KMS-11 (cell line): Measurements from ENCODE around the gene RNF213.
"Not testable (repeated sequence)": the region's sequence is repeated elsewhere in the genome, so short reads cannot be mapped to it uniquely, and the experiment has no call there.

ENCODE experiments used
- H2AFZ ChIP-seq: fragments of 200-600 bp; sonication (generic); 2 replicates; pipeline ENCODE4 v1.6.1; 2016; ENCODE audit warnings: antibody characterized with exemption, mixed run types, low read depth
- H3K27ac ChIP-seq: fragments of 200-600 bp; sonication (generic); 2 replicates; pipeline ENCODE4 v1.6.1; 2016; ENCODE audit warnings: mild to moderate bottlenecking, mixed run types
- H3K27me3 ChIP-seq: fragments of 200-600 bp; sonication (generic); 2 replicates; pipeline ENCODE4 v1.6.1; 2017; ENCODE audit warnings: mild to moderate bottlenecking, low read depth, mixed run types, moderate library complexity; ENCODE audit not compliant: insufficient read depth
- H3K36me3 ChIP-seq: fragments of 200-600 bp; sonication (generic); 2 replicates; pipeline ENCODE4 v1.6.1; 2017; ENCODE audit warnings: mild to moderate bottlenecking, mixed run types; ENCODE audit not compliant: insufficient read depth
- H3K4me1 ChIP-seq: fragments of 200-600 bp; sonication (generic); 2 replicates; pipeline ENCODE4 v1.6.1; 2016; ENCODE audit warnings: mild to moderate bottlenecking, low read depth, mixed run types; ENCODE audit not compliant: poor library complexity, severe bottlenecking
- H3K4me2 ChIP-seq: fragments of 200-600 bp; sonication (generic); 2 replicates; pipeline ENCODE4 v1.7.0; 2016; ENCODE audit warnings: mild to moderate bottlenecking, mixed run types
- H3K4me3 ChIP-seq: fragments of 200-600 bp; sonication (generic); IDR thresholded peaks from 2 replicates; pipeline ENCODE4 v1.6.1; 2017; ENCODE audit warnings: low read depth, low read length, mixed read lengths; ENCODE audit not compliant: insufficient read depth
- H3K79me2 ChIP-seq: fragments of 200-600 bp; sonication (generic); 2 replicates; pipeline ENCODE4 v1.6.1; 2016; ENCODE audit warnings: low read depth, mixed run types; ENCODE audit not compliant: insufficient read depth
- H3K9ac ChIP-seq: fragments of 200-600 bp; sonication (generic); 2 replicates; pipeline ENCODE4 v1.6.1; 2016; ENCODE audit warnings: mild to moderate bottlenecking, mixed run types
- H4K20me1 ChIP-seq: fragments of 200-600 bp; sonication (generic); 2 replicates; pipeline ENCODE4 v1.6.1; 2016; ENCODE audit warnings: mild to moderate bottlenecking, mixed run types; ENCODE audit not compliant: insufficient read depth
- TF ChIP-seq, protein P1 (sequence below): fragments of 200-600 bp; sonication (generic); conservative IDR thresholded peaks from 2 replicates; pipeline ENCODE4 v1.6.1; 2017; ENCODE audit warnings: low read depth, mild to moderate bottlenecking, antibody characterized with exemption, low read length, moderate library complexity, mixed read lengths

RNF213 gene

GRCh38 chr17:80396157-80397033 is 135.7 kb downstream of the RNF213 start:
- Histone ChIP-seq H3K4me1 (no peaks in the 10 kb centered on the region), H3K27me3 (no peaks in the 10 kb centered on the region), H3K79me2 (no peaks in the 10 kb centered on the region), H3K4me2 (no peak overlapping the region), H3K36me3 (no peaks in the 10 kb centered on the region), H3K9ac (no peak overlapping the region), H2AFZ (no peak overlapping the region), H3K4me3 (no peak overlapping the region), H3K27ac (no peak overlapping the region), H4K20me1 (no peaks in the 10 kb centered on the region)
- TF ChIP-seq, protein P1, sequence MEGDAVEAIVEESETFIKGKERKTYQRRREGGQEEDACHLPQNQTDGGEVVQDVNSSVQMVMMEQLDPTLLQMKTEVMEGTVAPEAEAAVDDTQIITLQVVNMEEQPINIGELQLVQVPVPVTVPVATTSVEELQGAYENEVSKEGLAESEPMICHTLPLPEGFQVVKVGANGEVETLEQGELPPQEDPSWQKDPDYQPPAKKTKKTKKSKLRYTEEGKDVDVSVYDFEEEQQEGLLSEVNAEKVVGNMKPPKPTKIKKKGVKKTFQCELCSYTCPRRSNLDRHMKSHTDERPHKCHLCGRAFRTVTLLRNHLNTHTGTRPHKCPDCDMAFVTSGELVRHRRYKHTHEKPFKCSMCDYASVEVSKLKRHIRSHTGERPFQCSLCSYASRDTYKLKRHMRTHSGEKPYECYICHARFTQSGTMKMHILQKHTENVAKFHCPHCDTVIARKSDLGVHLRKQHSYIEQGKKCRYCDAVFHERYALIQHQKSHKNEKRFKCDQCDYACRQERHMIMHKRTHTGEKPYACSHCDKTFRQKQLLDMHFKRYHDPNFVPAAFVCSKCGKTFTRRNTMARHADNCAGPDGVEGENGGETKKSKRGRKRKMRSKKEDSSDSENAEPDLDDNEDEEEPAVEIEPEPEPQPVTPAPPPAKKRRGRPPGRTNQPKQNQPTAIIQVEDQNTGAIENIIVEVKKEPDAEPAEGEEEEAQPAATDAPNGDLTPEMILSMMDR, result no peak

GRCh38 chr17:80397034-80397387 is 136.4 kb downstream of the RNF213 start:
- no peak overlapping the region for H2AFZ ChIP-seq
- H3K4me3 ChIP-seq, result no peak overlapping the region
- no peaks in the 10 kb centered on the region for H3K27me3 ChIP-seq
- TF ChIP-seq, protein P1, result no peak
- no peak overlapping the region for H3K27ac ChIP-seq
- H4K20me1 ChIP-seq, result no peaks in the 10 kb centered on the region
- H3K79me2 ChIP-seq, result no peaks in the 10 kb centered on the region
- no peak overlapping the region for H3K9ac ChIP-seq
- no peak overlapping the region for H3K4me2 ChIP-seq
- no peaks in the 10 kb centered on the region for H3K36me3 ChIP-seq
- no peaks in the 10 kb centered on the region for H3K4me1 ChIP-seq

GRCh38 chr17:80397686-80398085 is 137.0 kb downstream of the RNF213 start:
- Histone ChIP-seq H3K4me2 (no peak overlapping the region), H3K27me3 (no peaks in the 10 kb centered on the region), H2AFZ (no peak overlapping the region), H3K4me1 (no peaks in the 10 kb centered on the region), H4K20me1 (no peaks in the 10 kb centered on the region), H3K79me2 (no peaks in the 10 kb centered on the region), H3K27ac (no peak overlapping the region), H3K36me3 (no peaks in the 10 kb centered on the region), H3K4me3 (no peak overlapping the region), H3K9ac (no peak overlapping the region)
- TF ChIP-seq, protein P1, result no peak

- not testable (repeated sequence) for H4K20me1 ChIP-seq, H3K27ac ChIP-seq, H3K27me3 ChIP-seq, H2AFZ ChIP-seq, H3K36me3 ChIP-seq, H3K4me1 ChIP-seq, H3K9ac ChIP-seq, H3K4me2 ChIP-seq, H3K4me3 ChIP-seq, H3K79me2 ChIP-seq
Measured at GRCh38 chr17:80401086-80401485, 140.4 kb downstream of the RNF213 start.

GRCh38 chr17:80402102-80402501 is 141.4 kb downstream of the RNF213 start:
- not testable (repeated sequence) for H2AFZ ChIP-seq, H3K36me3 ChIP-seq, H3K4me1 ChIP-seq, H3K27me3 ChIP-seq, H3K79me2 ChIP-seq, H3K27ac ChIP-seq, H4K20me1 ChIP-seq, H3K4me2 ChIP-seq, H3K4me3 ChIP-seq, H3K9ac ChIP-seq
